Measurements from ENCODE around the gene CD34.

CD34 gene

GRCh38 chr1:207887542-207888201 is 23.3 kb downstream of the CD34 start:
- H3K4me3 ChIP-seq (ENCODE audit: low read depth, low read length), result no peak overlapping the region
- in situ Hi-C loops (cut with HindIII; ENCODE audit: low sequenced_read_pairs), result no loop called here
- no peak for DNase-seq (ENCODE audit: low read depth, low spot score)
- TF ChIP-seq, protein P1, sequence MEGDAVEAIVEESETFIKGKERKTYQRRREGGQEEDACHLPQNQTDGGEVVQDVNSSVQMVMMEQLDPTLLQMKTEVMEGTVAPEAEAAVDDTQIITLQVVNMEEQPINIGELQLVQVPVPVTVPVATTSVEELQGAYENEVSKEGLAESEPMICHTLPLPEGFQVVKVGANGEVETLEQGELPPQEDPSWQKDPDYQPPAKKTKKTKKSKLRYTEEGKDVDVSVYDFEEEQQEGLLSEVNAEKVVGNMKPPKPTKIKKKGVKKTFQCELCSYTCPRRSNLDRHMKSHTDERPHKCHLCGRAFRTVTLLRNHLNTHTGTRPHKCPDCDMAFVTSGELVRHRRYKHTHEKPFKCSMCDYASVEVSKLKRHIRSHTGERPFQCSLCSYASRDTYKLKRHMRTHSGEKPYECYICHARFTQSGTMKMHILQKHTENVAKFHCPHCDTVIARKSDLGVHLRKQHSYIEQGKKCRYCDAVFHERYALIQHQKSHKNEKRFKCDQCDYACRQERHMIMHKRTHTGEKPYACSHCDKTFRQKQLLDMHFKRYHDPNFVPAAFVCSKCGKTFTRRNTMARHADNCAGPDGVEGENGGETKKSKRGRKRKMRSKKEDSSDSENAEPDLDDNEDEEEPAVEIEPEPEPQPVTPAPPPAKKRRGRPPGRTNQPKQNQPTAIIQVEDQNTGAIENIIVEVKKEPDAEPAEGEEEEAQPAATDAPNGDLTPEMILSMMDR (IDR thresholded peaks at IDR 0.05; ENCODE audit: low read depth, low read length), result no peak

DNA sequence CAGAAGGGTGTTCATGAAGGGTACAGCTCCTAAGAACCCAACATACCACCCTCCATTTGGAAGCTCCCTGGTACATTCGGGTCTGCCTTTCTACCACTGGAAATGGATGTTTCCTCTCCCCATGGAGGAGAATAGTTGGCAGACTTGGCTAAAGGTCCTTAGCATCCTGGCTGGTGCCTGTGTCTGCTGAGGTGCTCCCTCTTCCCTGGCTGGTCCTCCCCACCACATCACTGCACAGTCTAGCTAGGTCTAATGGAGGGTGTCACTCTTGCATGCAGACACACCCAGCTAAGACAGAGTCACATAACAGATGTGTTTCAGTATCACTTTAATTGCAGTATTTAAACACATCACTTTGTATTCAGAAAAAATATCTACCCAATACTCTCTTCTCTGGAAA is 24.7 kb downstream of the CD34 start:
- H3K4me3 ChIP-seq (ENCODE audit: low read depth, low read length), result no peak overlapping the region
- DNase-seq (ENCODE audit: low read depth, low spot score), result no peak
- in situ Hi-C loops (cut with HindIII; ENCODE audit: low sequenced_read_pairs), result no loop called here
- TF ChIP-seq, protein P1 (IDR thresholded peaks at IDR 0.05; ENCODE audit: low read depth, low read length), result no peak

DNA sequence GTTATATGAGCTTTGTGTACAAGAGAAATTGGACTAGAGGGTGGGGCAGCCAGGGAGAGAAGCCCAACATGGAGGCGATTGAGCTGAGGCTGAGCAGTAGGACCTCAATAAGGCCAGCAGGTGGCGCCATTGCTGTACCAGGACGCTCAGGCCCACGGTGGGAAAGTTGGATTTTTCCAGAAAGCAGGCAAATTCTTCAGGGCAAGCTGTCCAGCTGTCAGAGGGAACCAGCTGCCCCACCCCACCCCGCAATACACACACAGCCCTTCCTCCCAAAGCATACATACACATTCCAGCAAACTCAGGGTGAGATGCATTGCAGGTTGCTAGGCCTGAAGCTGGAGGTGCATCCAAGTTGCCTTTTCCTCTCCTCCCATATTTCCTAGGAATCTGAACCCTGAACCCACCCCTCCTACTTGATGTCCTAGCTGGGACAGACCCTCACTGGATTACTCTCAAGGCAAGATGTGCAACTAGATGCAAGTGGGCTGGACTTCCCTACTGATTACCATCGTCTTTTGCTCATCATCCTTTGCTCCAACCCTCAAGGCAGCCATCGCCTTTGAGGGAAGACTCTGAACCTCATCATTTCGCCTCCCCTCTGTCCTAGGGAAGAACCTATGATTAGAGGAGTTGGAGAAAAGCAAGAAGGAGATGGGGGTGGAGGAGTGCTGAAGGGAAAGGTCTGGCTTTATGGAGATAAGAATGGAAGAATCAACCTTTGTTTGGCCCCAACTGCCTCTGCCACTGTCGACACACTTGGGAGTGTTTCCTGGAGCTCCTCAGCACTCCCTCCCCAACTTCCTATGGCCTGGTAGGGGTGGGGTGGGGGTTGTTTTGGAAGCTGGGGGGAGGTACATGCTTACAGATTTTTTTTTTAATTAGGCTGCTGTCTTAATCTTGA is 25.5 kb downstream of the CD34 start:
- DNase-seq (ENCODE audit: low read depth, low spot score), result peak; percentile 79
- in situ Hi-C loops (cut with HindIII; ENCODE audit: low sequenced_read_pairs), result no loop called here
- TF ChIP-seq, protein P1 (IDR thresholded peaks at IDR 0.05; ENCODE audit: low read depth, low read length), result peak; percentile 93
- no peak overlapping the region for H3K4me3 ChIP-seq (ENCODE audit: low read depth, low read length)

- H3K4me3 ChIP-seq (ENCODE audit: low read depth, low read length), result no peak overlapping the region
- DNase-seq (ENCODE audit: low read depth, low spot score), result no peak
- in situ Hi-C loops (cut with HindIII; ENCODE audit: low sequenced_read_pairs), result no loop called here
- TF ChIP-seq, protein P1 (IDR thresholded peaks at IDR 0.05; ENCODE audit: low read depth, low read length), result no peak
Observed at GRCh38 chr1:207884266-207885029, 26.5 kb downstream of the CD34 start.

DNA sequence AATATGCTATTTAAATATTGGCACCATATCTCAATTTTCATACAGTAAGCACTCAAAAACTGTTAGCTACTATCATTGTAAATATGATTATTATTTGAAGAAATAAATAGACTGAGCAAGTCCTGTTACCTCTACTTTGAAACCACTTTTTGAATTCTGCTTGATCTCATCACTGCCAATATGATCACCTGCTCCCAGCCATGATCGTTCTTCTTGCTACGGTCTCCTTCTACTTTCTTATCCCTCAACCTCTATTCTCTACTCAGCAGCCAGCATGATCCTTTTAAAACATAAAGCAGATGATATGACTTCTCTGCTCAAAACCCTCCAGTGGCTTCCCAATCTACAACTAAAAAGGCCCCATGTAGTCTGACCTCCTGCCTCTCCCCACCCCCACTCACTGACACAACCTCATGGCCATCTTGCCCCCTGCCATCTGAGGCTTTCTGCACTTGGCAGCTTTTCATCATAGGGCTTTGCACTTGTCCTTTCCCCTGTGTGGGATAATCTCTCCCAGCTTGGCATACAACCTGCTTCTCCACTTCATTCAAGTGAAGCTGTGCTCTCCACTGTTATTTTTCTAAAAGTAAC is 27.2 kb downstream of the CD34 start:
- no peak overlapping the region for H3K4me3 ChIP-seq (ENCODE audit: low read depth, low read length)
- TF ChIP-seq, protein P1 (IDR thresholded peaks at IDR 0.05; ENCODE audit: low read depth, low read length), result no peak
- in situ Hi-C loops (cut with HindIII; ENCODE audit: low sequenced_read_pairs), result no loop called here
- DNase-seq (ENCODE audit: low read depth, low spot score), result no peak

DNA sequence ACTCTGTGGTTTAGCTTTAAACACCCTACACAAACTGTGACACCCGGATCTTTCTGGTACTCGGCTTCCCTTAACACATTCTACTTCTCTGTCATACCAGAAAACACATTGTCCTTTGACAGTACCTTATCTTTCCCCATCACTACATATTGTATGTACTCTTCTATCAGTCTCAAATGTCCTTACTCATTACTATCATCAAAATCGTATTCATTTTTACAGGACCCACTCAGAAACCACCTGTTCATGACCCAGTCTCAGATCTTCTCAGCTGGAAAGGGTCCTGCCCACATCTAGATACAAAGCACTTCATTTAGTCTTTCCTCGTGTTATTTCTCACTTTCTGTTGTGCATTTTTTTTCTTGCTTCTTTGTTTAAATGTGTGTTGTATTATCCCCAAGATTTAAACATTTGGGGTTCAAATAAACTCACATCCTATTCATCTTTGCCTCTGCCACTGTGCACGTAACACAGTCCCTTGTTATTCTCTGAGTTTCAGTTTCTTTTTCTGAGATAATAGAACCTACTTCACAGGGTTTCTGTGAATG is 27.7 kb downstream of the CD34 start:
- in situ Hi-C loops (cut with HindIII; ENCODE audit: low sequenced_read_pairs), result no loop called here
- H3K4me3 ChIP-seq (ENCODE audit: low read depth, low read length), result no peak overlapping the region
- DNase-seq (ENCODE audit: low read depth, low spot score), result no peak
- TF ChIP-seq, protein P1 (IDR thresholded peaks at IDR 0.05; ENCODE audit: low read depth, low read length), result no peak
